HG03439 (cell line): Measurements from ENCODE around the gene NUFIP2.
"Not testable (repeated sequence)": the region's sequence is repeated elsewhere in the genome, so short reads cannot be mapped to it uniquely, and the experiment has no call there.

Experiments used
- ATAC-seq: cut with Tn5 transposase; IDR thresholded peaks from one replicate; pipeline ENCODE4 v1.9.1; 2021; ENCODE audit warnings: mild to moderate bottlenecking, moderate library complexity; ENCODE audit not compliant: unreplicated experiment

NUFIP2 gene

DNA sequence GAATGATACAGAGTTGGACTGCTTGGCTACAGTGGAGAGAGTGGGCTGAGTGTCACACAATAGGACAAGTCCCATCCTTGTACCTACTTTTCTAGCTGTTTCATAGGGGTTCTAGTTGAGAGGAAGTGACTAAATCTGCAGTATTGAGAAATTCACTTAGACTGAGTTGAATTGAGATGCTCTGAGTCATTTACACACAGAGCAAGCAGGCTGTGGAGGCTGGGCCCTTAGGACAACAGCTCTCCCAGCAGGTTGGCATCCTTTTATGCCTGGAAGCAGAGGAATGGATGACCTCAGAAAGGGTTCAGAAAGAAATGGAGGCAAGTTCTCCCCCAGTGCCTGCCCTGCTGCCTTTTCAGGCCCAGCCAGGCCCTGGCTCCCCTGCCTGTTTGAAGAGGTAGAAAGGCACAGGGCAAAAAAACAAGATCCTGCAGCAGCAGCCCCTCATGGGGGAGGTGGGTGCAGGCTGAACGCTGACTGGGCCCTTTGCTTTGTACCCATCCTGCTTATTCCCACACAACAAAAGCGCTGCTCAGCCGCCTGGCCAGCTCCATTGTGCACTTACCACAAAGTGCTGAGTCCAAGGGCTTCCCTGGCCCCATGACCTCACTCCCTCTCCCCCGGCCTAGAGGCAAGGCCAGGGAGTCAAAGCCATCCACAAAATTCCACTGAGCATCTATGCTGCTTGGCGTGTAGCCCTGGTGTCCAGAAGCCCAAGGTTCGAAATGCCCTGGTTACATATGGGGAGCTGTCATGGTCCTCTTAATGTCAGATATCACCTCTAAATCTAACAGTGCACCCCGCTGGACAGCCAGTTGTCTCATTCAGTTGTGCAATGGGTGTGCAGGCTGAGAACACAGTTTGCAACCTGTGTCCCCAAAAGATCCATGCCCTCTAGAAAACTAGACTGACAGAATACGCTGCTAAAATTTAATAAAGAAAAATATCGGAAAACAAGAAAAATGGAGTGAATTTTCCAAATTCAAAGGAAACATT is 52.7 kb downstream of the NUFIP2 start:
- ATAC-seq = no peak

DNA sequence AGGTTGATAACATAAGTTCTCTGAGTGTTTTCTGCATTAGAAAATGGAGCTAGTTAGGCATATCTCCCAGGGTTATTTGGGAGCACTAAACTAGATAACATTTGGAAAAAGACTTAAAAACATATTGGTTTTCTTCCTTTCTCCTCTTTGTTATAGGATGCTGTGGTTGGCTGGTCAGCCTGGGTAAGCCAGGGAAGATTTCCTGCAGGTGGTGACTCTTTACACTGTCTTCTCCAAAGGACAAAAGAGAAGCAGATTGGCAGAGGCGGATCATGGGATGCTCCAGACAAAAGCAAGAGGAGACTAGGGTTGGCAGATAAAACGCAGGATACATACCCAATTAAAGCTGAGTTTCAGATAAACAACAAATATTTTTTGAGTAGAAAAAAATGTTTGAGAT is 53.5 kb downstream of the NUFIP2 start:
- ATAC-seq = no peak

DNA sequence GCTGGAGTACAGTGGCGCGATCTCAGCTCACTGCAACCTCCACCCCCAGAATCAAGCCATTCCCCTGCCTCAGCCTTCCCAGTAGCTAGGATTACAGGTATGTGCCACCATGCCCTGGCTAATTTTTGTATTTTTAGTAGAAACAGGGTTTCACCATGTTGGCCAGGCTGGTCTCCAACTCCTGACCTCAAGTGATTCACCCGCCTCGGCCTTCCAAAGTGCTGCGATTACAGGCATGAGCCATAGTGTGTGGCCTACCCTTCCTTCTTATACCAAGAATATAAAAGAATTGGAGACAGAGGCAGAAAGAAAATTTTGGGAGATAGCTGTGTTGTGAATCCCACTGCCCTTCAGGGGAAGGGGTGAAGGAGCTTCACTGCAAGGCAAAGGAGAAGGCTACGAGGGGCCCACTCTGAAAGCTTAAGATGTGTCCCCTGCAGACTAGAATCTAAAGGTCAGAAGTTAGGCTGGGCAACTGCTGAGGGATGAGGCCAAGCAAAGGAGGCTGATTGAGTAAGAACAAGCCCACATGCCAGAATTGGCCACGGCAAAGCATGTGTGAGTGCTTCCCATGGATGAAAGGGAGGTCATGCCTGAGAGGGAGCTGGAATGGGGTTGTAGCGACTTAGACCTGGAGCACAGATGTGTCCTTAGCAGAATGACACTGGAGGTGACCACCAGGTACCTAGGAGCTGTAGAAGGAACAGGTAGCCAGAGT is 55.7 kb downstream of the NUFIP2 start:
- no peak for ATAC-seq

DNA sequence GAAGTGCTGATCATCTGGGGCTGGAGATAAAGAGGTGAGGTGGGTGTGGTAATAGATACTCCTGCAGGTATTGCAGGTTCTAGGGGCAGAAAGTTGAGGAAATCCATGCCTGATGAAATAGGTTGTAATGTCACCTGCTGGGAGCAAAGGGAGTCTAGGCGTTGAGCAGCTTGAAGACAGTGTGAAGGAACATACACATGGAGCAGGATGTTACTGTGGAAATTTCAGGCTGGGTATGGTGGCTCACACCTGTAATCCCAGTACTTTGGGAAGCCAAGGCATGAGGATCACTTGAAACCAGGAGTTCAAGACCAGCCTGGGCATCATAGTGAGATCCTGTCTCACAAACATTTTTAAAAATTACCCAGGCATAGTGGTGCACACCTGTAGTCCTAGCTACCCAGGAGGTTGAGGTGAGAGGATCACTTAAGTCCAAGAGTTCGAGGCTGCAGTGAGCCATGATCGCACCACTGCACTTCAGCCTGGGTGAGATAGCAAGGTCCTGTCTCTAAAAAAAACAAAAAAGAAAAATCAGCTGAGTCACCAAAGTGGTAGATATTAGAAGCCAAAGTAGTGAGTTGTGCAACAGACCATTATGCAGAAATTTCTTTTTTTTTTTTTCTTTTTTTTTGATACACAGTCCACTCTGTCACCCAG is 56.3 kb downstream of the NUFIP2 start:
- ATAC-seq = no peak

DNA sequence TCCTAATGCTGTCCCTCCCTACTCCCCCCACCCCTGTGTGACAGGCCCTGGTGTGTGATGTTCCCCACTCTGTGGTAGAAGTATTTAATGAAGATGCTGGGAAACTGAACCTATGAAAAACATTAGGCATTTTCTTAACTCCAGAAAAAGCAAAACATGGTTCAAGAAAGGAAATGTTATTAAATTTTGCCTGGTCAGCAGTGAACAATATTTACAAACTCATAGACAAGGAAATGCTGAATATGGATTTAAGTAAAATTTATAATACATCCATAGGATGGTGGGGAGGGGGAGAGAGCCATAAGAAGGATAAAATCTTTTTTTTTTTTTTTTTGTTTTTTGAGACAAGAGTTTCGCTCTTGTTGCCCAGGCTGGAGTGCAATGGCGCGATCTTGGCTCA is 58.0 kb downstream of the NUFIP2 start:
- ATAC-seq = no peak

DNA sequence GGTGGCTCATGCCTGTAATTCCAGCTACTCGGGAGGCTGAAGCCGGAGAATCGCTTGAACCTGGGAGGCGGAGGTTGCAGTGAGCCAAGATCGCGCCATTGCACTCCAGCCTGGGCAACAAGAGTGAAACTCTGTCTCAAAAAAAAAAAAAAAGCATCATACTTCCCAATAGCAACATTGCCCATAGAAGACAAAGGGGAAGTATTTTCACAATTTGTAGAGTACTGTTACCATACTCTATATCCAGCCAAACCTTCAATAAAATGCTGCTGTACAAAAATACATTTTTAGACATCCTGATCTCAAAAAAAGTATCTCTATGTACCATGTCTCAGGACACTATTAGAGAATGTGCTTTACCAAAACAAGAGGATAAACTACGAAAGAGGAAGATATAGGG is 59.0 kb downstream of the NUFIP2 start:
- not testable (repeated sequence) for ATAC-seq

DNA sequence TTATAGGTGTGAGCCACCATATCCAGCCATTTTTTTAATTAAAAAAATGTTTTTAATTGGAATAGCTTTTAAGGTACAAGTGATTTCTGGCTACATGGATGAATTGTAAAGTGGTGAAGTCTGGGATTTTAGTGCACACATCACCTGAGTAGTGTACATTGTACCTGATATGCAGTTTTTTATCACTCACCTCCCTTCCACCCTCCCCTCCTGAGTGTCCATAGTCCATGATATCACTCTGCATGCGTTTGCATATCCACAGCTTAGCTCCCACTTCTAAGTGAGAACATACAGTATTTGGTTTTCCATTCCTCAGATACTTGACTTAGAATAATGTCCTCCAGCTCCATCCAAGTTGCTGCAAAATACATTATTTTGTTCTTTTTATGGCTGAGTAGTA is 60.6 kb downstream of the NUFIP2 start:
- no peak for ATAC-seq

DNA sequence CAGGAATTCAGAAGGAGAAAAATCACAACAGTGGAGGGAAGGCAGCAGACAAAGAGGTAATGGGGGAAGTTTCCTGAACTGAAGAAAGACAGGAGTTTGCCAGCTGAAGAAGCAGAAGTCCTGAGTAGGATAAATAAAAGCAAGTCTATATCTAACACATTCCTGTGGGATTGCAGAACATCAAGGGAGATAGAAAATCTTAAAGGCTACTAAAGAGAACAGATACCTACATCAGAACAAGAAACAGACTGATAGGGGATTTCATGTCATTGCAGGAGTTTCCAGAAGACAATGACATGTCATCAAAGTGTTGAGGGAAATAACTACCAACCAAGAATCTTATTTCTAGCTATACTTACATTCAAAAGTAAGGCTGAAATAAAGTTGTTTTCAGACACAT is 68.6 kb downstream of the NUFIP2 start:
- no peak for ATAC-seq

DNA sequence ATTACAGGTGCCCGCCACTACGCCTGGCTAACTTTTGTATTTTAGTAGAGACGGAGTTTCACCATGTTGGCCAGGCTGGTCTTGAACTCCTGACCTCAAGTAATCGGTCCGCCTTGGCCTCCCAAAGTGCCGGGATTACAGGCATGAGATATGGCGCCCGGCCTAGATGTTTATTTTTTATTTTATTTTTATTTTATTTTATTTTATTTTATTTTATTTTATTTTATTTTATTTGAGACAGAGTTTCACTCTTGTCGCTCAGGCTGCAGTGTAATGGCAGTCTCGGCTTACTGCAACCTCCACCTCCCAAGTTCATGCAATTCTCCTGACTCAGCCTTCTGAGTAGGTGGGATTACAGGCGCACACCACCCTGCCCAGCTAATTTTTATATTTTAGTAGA is 72.6 kb downstream of the NUFIP2 start:
- not testable (repeated sequence) for ATAC-seq

DNA sequence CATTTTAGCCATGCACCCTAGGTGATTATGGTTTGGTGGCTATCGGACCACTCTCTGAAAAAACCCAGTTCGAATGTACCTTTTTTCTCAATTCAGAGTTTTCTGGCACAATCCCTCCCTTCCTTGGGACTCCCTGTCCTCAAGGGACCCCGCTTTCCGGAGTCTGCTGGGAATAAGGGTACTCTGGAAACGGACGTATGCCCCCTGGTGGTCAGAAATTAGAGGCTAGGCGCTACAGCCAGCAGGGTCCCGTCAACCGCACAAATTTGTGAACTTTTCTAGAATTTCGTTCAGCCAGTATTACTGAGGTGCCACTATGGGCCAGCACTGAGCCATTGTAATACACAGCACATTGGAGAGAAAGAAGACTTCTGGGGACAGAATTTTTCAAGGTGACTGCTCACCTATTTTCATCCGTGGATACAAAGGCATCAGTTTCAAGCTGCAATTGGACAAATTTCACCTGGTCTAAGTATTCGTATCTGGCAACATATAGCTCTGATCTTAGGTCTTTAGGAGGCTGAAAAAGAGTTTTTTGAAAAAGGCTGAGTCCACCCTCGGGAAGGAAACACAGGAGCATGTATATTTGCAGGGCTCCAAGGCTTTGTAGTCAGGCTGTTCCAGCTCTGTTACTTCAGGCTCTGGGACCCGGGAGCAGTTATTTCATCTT is 74.4 kb downstream of the NUFIP2 start:
- no peak for ATAC-seq

DNA sequence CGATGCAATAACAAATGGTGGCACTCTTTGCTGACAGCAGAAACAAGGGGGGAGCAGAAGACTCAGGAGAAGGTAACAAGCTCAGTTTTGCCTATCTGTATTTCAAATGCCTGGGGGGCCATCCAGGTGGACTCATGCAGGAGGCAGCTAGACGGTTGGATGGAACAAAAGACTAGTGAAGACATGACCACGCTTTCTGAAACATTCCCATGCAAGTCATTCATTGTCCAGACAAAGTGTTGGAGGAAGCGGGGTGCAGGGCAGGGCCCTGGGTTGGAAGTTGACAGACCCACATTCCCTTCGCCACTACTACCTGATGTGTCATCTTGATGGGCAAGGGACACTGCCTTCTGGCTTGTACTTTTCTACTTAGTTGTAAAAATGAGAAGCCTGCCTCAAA is 77.1 kb downstream of the NUFIP2 start:
- no peak for ATAC-seq

DNA sequence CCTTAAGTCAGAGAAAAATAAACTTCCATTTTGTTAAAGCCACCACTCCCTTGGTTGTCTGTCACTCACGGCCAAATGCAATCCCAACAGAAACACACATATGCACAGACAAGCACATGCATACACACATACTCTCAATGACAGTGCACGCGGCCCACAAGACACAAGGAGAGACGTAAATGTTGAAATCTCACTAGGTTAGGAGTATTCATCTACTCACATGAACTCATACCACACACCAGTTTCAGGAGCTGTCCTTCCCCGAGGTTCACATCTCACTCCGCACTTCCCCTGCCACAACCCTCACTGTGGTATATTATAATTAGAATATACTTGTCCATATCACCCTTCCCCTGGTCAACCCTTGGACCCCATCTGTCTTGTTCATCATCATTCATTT is 77.8 kb downstream of the NUFIP2 start:
- no peak for ATAC-seq

DNA sequence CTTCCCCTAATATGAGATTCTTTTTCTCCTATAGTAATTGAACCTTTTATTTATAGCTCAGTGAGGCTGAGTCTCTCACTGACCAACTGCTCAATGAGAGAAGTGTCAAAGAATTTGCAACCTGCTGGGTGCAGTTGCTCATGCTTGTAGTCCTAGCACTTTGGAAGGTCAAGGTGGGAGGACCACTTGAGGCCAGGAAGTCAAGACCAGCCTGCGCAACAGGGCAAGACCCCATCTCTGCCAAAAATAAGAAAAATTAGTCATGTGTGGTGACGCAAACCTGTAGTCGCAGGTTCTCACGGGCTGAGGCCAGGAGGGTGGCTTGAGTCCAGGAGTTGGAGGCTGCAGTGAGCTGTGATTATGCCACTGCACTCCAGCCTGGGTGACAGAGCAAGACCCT is 78.2 kb downstream of the NUFIP2 start:
- ATAC-seq = no peak

DNA sequence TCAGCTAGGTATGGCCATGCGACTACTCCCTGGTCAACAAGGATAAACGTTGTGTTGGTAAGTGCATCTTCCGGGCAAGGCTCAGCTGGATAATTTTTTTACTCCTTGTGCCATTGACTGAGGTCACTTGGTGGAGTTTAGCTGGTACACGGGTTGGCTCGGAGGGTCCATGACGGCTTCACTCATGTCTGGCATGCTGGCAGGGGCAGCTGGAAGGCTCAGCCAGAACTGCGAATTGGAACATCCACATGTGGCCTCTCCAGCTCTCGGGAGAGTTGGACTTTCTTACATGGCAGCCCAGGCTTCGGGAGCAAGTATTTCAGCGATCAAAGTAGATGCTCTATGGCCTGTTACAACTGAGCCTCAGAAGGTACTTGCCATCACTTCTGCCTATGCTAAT is 78.8 kb downstream of the NUFIP2 start:
- ATAC-seq = no peak

DNA sequence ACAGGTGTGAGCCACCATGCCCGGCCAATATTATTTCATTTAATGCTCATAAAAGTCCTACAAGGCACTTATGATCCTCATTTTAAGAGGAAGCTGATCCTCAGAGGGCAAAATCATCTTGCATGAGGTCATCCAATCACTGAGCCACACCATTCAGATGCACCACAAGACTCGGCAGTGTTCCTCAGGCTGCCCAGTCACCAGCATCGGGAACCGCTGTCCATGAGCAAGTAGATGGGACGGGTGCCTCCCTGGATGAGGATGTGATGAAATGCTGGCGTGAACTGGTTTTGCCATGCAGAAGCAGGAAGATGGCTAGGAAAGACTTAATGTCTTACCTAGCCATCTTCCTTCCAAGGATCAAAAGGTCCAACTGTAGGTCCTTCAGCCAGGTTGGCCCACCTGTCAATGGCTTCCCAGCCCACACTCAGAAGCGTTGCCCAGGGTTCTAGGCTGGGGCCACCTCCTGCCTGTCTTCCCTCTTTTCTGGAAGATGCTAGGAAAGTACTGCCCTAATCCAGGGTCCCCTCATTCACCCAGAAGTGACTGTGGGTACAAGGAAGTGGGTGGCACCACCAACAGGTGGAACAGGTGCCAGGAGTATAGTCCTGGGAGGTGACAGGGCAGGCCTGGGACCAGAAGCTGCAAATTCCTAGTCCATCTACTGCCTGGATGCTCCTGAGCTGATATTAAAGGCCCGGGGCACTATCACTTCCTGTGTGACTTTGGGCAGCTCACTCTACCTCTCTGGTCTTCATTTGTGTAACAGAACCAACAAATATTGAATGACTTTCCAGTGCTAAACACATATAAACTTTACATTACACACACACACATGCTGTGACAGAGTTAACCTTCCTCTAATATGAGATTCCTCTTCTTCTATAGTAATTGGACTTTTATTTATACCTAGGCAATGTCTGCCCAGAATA is 79.5 kb downstream of the NUFIP2 start:
- ATAC-seq = no peak

DNA sequence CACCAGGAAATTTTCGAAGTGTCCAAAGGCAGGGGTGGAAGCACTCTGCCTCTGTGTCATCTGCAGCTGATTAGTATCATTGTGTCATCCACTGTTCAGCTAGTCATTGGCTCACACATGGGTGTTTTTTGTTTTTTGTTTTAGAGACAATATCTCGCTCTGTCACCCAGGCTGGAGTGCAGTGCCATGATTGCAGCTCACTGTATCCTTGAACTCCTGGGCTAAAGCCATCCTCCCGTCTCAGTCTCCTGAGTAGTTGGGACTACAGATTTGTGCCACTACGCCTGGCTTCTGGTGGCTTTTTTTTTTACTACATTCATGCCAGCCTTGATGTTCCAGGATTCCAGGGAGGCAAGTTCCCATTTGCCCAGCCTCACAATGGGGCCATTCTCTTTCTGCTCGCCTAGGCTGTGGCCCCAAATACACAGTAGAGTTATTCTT is 81.2 kb downstream of the NUFIP2 start:
- ATAC-seq = no peak

DNA sequence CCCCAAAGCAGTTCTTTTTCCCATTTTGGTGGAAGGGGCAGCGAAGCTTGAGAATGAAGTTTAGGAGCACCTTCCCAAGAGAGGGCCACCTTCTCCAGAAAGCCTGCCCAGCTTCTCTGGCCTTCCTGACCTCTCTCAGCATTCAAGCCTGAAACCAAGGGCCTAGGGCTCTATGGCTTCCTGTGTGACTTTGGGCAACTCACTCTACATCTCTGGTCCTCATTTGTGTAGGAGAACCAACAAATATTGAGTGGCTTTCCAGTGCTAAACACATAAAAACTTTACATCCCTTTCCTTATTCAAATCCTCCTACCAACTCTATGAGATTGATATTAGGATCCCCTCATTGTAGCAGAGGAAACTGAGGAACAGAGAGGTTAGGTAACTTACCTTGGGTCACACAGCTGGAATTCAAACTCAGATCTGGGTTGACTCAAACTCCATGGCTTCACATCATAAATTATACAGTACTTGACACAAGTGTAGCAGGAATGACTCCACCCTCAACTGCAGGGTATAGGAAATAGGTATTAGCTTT is 81.8 kb downstream of the NUFIP2 start:
- no peak for ATAC-seq

DNA sequence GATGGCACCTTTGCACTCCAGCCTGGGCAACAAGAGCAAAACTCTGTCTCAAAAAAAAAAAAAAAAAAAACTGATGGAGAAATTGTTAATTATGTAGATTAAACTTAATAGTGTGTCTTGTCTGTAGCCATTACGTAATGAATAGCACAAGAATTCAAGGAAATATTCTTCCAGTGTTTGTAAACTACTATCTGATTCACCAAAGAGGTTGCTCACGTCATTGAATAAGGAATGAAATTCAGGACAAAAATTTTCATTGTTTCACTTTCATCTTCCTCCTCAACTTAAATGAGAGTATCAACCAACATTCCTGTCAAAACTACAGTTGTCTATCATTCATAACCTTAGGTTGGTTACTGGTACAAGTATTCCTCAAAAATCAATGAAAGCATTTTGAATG is 83.1 kb downstream of the NUFIP2 start:
- ATAC-seq = no peak

DNA sequence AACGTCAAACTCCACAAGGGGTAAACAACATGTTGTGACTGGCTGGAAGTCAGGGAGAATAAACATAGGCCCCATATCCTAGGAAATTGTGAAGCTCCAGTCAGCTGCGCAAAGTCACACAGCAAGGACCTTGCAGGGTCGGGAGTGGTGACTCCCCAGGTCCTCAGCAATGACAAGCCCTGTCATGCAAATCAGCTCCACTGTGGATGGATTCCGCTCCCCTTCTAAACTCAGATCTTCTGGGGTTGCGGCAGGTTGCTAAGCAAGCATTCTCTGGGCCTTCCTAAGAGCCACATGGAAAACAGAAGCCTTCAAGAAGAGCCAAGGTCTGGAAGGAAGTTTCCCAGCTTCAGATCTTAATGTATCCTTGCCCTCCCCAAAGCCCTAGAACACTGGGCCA is 84.9 kb downstream of the NUFIP2 start:
- no peak for ATAC-seq

DNA sequence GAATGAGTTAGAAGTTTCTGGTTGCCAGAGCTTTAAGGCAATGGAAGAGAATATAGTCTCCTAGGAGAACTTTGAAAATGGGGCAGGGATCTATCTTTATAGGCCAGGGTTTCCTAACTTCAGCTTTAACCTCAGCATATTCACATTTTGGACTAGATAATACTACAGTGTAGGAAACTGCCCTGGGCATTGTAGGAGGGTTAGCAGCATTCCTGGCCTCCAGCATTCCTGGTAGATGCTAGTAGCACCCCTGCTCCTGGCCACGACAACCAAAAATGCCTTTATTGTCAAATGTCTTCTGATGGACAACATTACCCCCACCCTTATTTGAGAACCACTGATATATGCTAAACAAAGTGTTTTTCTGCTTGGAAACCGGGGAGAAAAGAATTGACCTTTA is 86.0 kb downstream of the NUFIP2 start:
- ATAC-seq = no peak
